DOHH2 (cell line): ENCODE measurements around the gene CCDC197.

ENCODE experiments used
- H3F3A ChIP-seq: fragments of 200-600 bp; sonication (generic), shearing (Covaris generic); 2 replicates; pipeline ENCODE4 v1.6.0; 2016; ENCODE audit warnings: antibody characterized with exemption, mild to moderate bottlenecking; ENCODE audit not compliant: control insufficient read depth, insufficient read depth
- H3K27ac ChIP-seq: fragments of 200-600 bp; sonication (generic); 2 replicates; pipeline ENCODE4 v1.5.1; 2014; ENCODE audit warnings: low read depth, mild to moderate bottlenecking, low read length, moderate library complexity
- H3K27me3 ChIP-seq: fragments of 200-600 bp; sonication (generic); 2 replicates; pipeline ENCODE4 v1.6.1; 2014; ENCODE audit warnings: mild to moderate bottlenecking, low read length, mixed read lengths; ENCODE audit not compliant: control insufficient read depth
- H3K36me3 ChIP-seq: fragments of 200-600 bp; sonication (generic); 2 replicates; pipeline ENCODE4 v1.6.1; 2014; ENCODE audit warnings: mild to moderate bottlenecking, low read length, moderate library complexity, mixed read lengths; ENCODE audit not compliant: control insufficient read depth
- H3K4me1 ChIP-seq: fragments of 200-600 bp; sonication (generic); 2 replicates; pipeline ENCODE4 v1.6.1; 2014; ENCODE audit warnings: mild to moderate bottlenecking, low read length, mixed read lengths; ENCODE audit not compliant: control insufficient read depth
- H3K4me2 ChIP-seq: fragments of 200-600 bp; sonication (generic); 2 replicates; pipeline ENCODE4 v1.6.0; 2014; ENCODE audit warnings: mild to moderate bottlenecking, low read length, moderate library complexity
- H3K4me3 ChIP-seq: fragments of 200-600 bp; sonication (generic); 2 replicates; pipeline ENCODE4 v1.5.1; 2014; ENCODE audit warnings: mild to moderate bottlenecking, low read length, mixed read lengths
- H3K79me2 ChIP-seq: fragments of 200-600 bp; sonication (generic); 2 replicates; pipeline ENCODE4 v1.6.1; 2014; ENCODE audit warnings: mild to moderate bottlenecking, low read length, mixed read lengths; ENCODE audit not compliant: control insufficient read depth
- H3K9me2 ChIP-seq: fragments of 200-600 bp; sonication (generic); replicated peaks from 2 replicates; pipeline ENCODE4 v1.6.1; 2014; ENCODE audit warnings: mild to moderate bottlenecking, low read length, mixed read lengths; ENCODE audit not compliant: control insufficient read depth
- H3K9me3 ChIP-seq: fragments of 200-600 bp; sonication (generic); 2 replicates; pipeline ENCODE4 v1.6.1; 2014; ENCODE audit warnings: antibody characterized with exemption, low read length, mixed read lengths; ENCODE audit not compliant: control insufficient read depth, insufficient read depth
- H4K20me1 ChIP-seq: fragments of 200-600 bp; sonication (generic); 2 replicates; pipeline ENCODE4 v1.6.0; 2014; ENCODE audit warnings: low read depth, mild to moderate bottlenecking, antibody characterized with exemption, low read length, moderate library complexity; ENCODE audit not compliant: control insufficient read depth, insufficient read depth
- CTCF ChIP-seq: fragments of 200-600 bp; sonication (generic); IDR thresholded peaks from one replicate; pipeline ENCODE4 v1.5.1; 2014; ENCODE audit warnings: antibody characterized with exemption, mild to moderate bottlenecking, low read depth, low read length; ENCODE audit not compliant: poor library complexity, severe bottlenecking
- EZH2phosphoT487 ChIP-seq: fragments of 200-600 bp; sonication (generic); IDR thresholded peaks from 2 replicates; pipeline ENCODE4 v1.6.1; 2017; ENCODE audit warnings: borderline replicate concordance, mild to moderate bottlenecking, antibody characterized with exemption, low read length, moderate library complexity, mixed read lengths

The CCDC197 gene

DNA sequence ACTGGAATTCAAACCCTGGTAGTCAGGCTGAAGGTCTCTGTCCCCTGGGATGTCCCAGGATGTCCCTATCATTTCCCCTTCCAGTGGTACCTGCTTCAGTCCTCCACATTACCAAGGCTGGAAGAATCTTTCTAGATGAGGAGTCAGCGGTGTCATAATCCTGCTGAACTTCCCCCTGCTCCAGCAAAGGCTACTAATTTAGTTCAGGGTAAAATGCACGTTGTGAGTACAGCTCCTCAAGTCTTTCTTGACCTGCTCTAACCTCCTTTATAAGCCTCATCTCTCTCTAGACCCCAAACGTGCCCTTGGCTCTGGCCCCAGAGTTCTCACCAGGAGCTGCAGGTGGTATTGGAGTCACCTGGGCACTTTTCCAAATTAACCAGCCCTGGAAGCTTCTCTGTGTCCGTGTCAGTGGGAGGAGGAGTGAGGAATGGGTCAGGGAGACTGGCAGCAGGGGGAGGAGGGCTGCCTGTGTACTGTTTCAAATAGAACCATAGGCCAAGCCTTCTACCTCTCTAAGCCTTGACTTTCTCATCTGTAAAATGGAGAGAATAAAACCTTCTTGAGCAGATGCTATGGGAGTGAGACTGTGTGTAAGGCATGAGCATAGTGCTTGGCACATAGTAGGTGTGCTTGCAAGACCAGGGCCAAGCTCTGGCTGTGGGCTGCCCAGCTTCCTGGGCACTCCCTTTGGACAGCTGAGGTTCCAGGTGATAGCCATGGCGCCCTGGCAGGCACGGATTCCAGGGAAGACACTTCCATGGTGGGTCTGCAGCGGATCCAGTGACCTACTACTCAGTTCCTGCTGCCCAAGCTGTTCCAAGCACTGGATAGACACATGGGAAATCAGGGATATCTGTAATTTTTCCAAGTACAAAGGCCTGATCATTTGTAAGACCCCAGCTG lies 45.2 kb upstream of the CCDC197 start:
- no peaks in the 10 kb centered on the region for H3F3A ChIP-seq
- H3K27me3 ChIP-seq = no peaks in the 10 kb centered on the region
- TF ChIP-seq EZH2phosphoT487 (no peak), CTCF (no peak)
- no peak overlapping the region for H3K27ac ChIP-seq
- H3K36me3 ChIP-seq = peaks cover 7% of the 10 kb centered on the region
- H3K9me2 ChIP-seq = no peaks in the 10 kb centered on the region
- H3K79me2 ChIP-seq = 0 out of 2 replicates have a peak, but pooled peaks cover 6% of the 10 kb centered on the region
- H4K20me1 ChIP-seq = no peaks in the 10 kb centered on the region
- no peak overlapping the region for H3K4me2 ChIP-seq
- H3K9me3 ChIP-seq = no peaks in the 10 kb centered on the region
- H3K4me3 ChIP-seq = no peak overlapping the region
- H3K4me1 ChIP-seq = peaks cover 42% of the 10 kb centered on the region

DNA sequence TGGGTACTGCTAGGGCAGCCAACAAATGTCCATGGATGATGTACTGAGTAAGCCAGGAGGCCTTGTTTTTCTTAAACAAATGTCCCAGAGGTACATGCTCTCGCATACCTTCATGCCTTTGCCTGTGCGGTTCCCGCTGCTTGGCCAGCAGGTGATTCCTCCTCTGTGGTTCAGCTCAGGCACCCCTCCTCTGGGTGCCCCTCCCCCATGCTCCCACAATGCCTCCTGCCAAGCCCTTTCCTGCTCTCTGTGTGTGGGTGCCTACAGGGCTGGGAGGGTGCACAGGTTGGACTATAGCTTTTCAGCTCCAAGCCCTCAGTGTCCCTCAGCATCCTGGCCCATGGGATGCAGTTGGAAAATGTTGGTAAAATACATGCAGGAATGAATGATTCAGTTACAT lies 44.3 kb upstream of the CCDC197 start:
- Histone ChIP-seq H3K4me3 (no peak overlapping the region), H3F3A (no peaks in the 10 kb centered on the region), H3K36me3 (peaks cover 3% of the 10 kb centered on the region; the same call in 1 of the 2 replicates), H4K20me1 (no peaks in the 10 kb centered on the region), H3K4me1 (peaks cover 52% of the 10 kb centered on the region), H3K4me2 (no peak overlapping the region), H3K27me3 (no peaks in the 10 kb centered on the region), H3K79me2 (0 out of 2 replicates have a peak, but pooled peaks cover 6% of the 10 kb centered on the region), H3K27ac (no peak overlapping the region), H3K9me2 (no peaks in the 10 kb centered on the region), H3K9me3 (no peaks in the 10 kb centered on the region)
- no peak for TF ChIP-seq EZH2phosphoT487
- no peak for TF ChIP-seq CTCF

- no peaks in the 10 kb centered on the region for H3K9me2 ChIP-seq
- peaks cover 3% of the 10 kb centered on the region; the same call in 1 of the 2 replicates for H3K36me3 ChIP-seq
- peak overlapping the region; percentile 77 for H3K4me3 ChIP-seq
- H3K27ac ChIP-seq = no peak overlapping the region
- peaks cover 56% of the 10 kb centered on the region for H3K4me1 ChIP-seq
- H3K9me3 ChIP-seq = no peaks in the 10 kb centered on the region
- TF ChIP-seq EZH2phosphoT487 (no peak), CTCF (peak; percentile 38)
- no peaks in the 10 kb centered on the region for H3F3A ChIP-seq
- H3K4me2 ChIP-seq = peak overlapping the region; percentile 97
- 0 out of 2 replicates have a peak, but pooled peaks cover 6% of the 10 kb centered on the region for H3K79me2 ChIP-seq
- H3K27me3 ChIP-seq = no peaks in the 10 kb centered on the region
- no peaks in the 10 kb centered on the region for H4K20me1 ChIP-seq
Observed at GRCh38 chr14:93953263-93953662, 43.8 kb upstream of the CCDC197 start.
